Activated CD8-positive, alpha-beta memory T cell treated with anti-CD3 and anti-CD28 coated beads, Interleukin-2, amount 10 ng/mL, durations not matched to agents 7 days and 5 days (primary cell): ENCODE results near the gene KIF21A. TPM values are rescaled to one million over a fixed set of nuclear protein-coding genes. Genes with fewer than 3 reads are reported as not detected.
"Not testable (repeated sequence)": the region's sequence is repeated elsewhere in the genome, so short reads cannot be mapped to it uniquely, and the experiment has no call there.

ENCODE experiments used
- ATAC-seq: fragments of 150-1000 bp; cut with Tn5 transposase; one replicate; pipeline ENCODE4 v1.10.0; 2021; ENCODE audit warnings: moderate library complexity
- CTCF ChIA-PET: fragments of 350-600 bp; sonication (Branson Sonifier 250); formaldehyde crosslinking; loops from one replicate; lab custom pipeline; 2021; ENCODE audit warnings: antibody characterized with exemption; lab: Charles Lee
- DNase-seq: peaks from one replicate; pipeline ENCODE4 v3.0.0-alpha.2; 2020
- H3K27ac Mint-ChIP-seq: one replicate; pipeline ENCODE4 v1.8.0; 2021; ENCODE audit warnings: mild to moderate bottlenecking, mixed read lengths
- H3K27me3 Mint-ChIP-seq: one replicate; pipeline ENCODE4 v1.8.0; 2021; ENCODE audit warnings: mixed read lengths
- H3K36me3 Mint-ChIP-seq: one replicate; pipeline ENCODE4 v1.8.0; 2021; ENCODE audit warnings: mild to moderate bottlenecking, mixed read lengths
- H3K4me1 Mint-ChIP-seq: one replicate; pipeline ENCODE4 v1.8.0; 2021; ENCODE audit warnings: mixed read lengths
- H3K4me3 Mint-ChIP-seq: one replicate; pipeline ENCODE4 v1.8.0; 2021; ENCODE audit warnings: mild to moderate bottlenecking, moderate library complexity, mixed read lengths
- H3K9me3 Mint-ChIP-seq: one replicate; pipeline ENCODE4 v1.8.0; 2022; ENCODE audit warnings: low read depth, mixed read lengths
- total RNA-seq, 2 experiments: library from RNA; stranded (reverse); gene quantifications; one replicate each; pipeline ENCODE4 v1.2.3, GENCODE V29; 2021

Gene KIF21A, protein sequence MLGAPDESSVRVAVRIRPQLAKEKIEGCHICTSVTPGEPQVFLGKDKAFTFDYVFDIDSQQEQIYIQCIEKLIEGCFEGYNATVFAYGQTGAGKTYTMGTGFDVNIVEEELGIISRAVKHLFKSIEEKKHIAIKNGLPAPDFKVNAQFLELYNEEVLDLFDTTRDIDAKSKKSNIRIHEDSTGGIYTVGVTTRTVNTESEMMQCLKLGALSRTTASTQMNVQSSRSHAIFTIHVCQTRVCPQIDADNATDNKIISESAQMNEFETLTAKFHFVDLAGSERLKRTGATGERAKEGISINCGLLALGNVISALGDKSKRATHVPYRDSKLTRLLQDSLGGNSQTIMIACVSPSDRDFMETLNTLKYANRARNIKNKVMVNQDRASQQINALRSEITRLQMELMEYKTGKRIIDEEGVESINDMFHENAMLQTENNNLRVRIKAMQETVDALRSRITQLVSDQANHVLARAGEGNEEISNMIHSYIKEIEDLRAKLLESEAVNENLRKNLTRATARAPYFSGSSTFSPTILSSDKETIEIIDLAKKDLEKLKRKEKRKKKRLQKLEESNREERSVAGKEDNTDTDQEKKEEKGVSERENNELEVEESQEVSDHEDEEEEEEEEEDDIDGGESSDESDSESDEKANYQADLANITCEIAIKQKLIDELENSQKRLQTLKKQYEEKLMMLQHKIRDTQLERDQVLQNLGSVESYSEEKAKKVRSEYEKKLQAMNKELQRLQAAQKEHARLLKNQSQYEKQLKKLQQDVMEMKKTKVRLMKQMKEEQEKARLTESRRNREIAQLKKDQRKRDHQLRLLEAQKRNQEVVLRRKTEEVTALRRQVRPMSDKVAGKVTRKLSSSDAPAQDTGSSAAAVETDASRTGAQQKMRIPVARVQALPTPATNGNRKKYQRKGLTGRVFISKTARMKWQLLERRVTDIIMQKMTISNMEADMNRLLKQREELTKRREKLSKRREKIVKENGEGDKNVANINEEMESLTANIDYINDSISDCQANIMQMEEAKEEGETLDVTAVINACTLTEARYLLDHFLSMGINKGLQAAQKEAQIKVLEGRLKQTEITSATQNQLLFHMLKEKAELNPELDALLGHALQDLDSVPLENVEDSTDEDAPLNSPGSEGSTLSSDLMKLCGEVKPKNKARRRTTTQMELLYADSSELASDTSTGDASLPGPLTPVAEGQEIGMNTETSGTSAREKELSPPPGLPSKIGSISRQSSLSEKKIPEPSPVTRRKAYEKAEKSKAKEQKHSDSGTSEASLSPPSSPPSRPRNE (N-terminal part only)
- 10 to 100 TPM; 22.8 to 33.6 TPM for total RNA-seq

DNA sequence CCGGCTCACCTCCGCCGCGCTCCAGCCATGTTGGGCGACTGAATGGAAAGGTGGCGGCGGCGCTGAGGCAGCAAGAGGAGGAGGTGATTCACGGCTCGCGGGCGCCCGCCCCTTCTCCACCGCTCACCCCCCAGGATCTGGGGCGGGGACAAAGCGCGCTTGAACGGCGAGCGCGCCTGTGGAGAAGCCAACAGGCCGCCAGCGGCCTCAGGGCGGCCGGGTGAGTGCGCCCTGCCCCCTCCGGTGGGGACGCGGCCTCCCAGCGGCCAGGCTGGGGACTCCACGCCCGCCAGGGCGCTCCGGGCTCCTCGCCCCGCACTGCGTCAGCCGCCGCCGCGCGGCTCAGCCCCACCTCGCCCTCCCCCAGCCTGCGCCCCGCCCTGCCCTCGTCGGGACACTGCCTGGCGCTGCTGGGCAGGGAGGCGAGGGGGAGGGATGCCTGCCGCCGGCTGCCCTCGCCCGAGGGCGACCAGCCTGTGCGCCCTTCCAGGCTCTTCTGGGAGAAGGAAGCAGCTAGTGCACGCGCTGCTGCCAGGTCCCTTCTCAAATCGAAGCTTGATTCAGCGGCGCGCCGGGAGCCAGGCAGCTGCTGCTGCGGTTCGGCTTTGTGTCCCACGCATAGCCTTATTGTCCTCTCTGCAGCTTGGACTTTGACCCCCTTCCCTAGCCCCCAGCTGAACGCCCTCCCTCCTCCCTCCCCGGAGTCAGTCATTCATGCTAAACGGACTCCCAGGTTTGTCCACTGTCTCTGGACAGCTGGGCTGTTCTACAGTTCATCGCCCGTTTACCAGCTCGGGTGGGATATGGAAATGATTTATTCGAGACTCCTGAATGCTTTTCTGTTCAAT is at the start of gene KIF21A:
Gene KIF21A (minus strand): TSS at position 40 of the 848 bp plus-strand sequence. CDS start 150 bp downstream, outside the sequence.
- Mint-ChIP-seq H3K27me3 (no peaks in the 10 kb centered on the region), H3K4me1 (peaks cover 28% of the 10 kb centered on the region), H3K27ac (peak within 1 kb of the TSS; percentile 93), H3K4me3 (peak within 1 kb of the TSS; percentile 83), H3K9me3 (no peaks in the 10 kb centered on the region), H3K36me3 (peaks cover 1% of the 10 kb centered on the region)
- ATAC-seq (peak; percentile 94), DNase-seq (peak; percentile 93)
- CTCF ChIA-PET: interaction anchor here (0.8 to 2.9 kb wide), 9 partner anchors 9 to 249 kb away, joined by 3 to 17 read pairs (median 5); partner anchors contain the start of gene ABCD2

- Mint-ChIP-seq H3K27me3 (no peaks in the 10 kb centered on the region), H3K36me3 (peaks cover 2% of the 10 kb centered on the region), H3K9me3 (peaks cover 4% of the 10 kb centered on the region), H3K4me1 (no peaks in the 10 kb centered on the region), H3K4me3 (no peak overlapping the region), H3K27ac (no peak overlapping the region)
- ATAC-seq: no peak
- CTCF ChIA-PET: no interaction called here
- no peak for DNase-seq
Measured at GRCh38 chr12:39490500-39491282, 47.8 kb upstream of the KIF21A start.

- Mint-ChIP-seq H3K9me3 (peaks cover 4% of the 10 kb centered on the region), H3K4me3 (no peak overlapping the region), H3K4me1 (no peaks in the 10 kb centered on the region), H3K27me3 (no peaks in the 10 kb centered on the region), H3K36me3 (peaks cover 5% of the 10 kb centered on the region), H3K27ac (no peak overlapping the region)
- CTCF ChIA-PET: no interaction called here
- ATAC-seq (no peak), DNase-seq (no peak)
Measured at GRCh38 chr12:39483597-39483996, 40.7 kb upstream of the KIF21A start.

DNA sequence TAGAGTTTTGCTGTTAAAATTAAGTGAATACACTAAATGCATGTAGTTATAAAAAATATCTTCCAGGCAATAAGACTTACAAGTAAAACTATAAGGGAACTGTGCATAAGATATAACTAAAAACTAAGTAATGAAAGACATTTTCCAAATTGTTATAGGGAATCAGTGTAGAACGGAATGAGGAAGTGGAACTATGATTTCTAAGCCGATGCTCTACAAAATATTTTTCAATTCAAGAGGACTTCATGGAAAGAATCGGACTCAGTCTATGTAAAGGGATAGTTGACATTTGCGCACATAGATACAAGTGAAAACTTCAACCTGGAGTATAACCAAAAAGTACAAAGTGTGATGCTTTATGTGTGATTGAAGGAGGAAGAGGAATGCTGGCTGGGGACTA is 40.1 kb upstream of the KIF21A start:
- H3K4me3 Mint-ChIP-seq: no peak overlapping the region

DNA sequence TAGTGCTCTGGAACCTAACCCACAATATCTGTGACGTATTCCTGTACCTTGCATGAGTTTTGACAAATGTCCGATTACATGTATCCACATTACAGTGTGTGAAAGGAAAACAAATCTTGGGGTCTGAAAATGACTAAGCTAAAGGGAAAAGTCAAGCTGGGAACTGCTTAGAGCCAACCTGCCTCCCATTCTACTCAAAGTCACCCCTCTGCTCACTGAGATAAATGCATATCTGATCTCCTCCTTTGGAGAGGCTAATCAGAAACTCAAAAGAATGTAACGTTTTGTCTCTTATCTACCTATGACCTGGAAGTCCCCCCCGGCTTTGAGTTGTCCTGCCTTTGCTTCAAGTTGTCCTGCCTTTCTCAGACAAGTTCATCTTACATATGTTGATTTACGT is 34.0 kb upstream of the KIF21A start:
- CTCF ChIA-PET: no interaction called here
- Mint-ChIP-seq H3K9me3 (peaks cover 8% of the 10 kb centered on the region), H3K4me1 (no peaks in the 10 kb centered on the region), H3K36me3 (peaks cover 13% of the 10 kb centered on the region), H3K4me3 (no peak overlapping the region), H3K27me3 (no peaks in the 10 kb centered on the region), H3K27ac (no peak overlapping the region)
- DNase-seq (no peak), ATAC-seq (no peak)

More for the DNA sequence above, 40.1 kb upstream of the KIF21A start:
- Mint-ChIP-seq H3K9me3 (peaks cover 5% of the 10 kb centered on the region), H3K27ac (no peak overlapping the region), H3K4me1 (no peaks in the 10 kb centered on the region), H3K27me3 (no peaks in the 10 kb centered on the region), H3K36me3 (peaks cover 10% of the 10 kb centered on the region)
- CTCF ChIA-PET: no interaction called here
- ATAC-seq (no peak), DNase-seq (no peak)

GRCh38 chr12:39476121-39476520 is 33.2 kb upstream of the KIF21A start:
- no peaks in the 10 kb centered on the region for H3K4me1 Mint-ChIP-seq

GRCh38 chr12:39475136-39475535 is 32.2 kb upstream of the KIF21A start:
- DNase-seq, H3K4me3 Mint-ChIP-seq, CTCF ChIA-PET, ATAC-seq, H3K9me3 Mint-ChIP-seq, H3K27ac Mint-ChIP-seq, H3K27me3 Mint-ChIP-seq, H3K4me1 Mint-ChIP-seq: not testable (repeated sequence)
- H3K36me3 Mint-ChIP-seq: peaks cover 15% of the 10 kb centered on the region

More at GRCh38 chr12:39476121-39476520, 33.2 kb upstream of the KIF21A start:
- Mint-ChIP-seq H3K9me3 (peaks cover 8% of the 10 kb centered on the region), H3K27me3 (no peaks in the 10 kb centered on the region), H3K27ac (no peak overlapping the region), H3K36me3 (peaks cover 13% of the 10 kb centered on the region), H3K4me3 (no peak overlapping the region)
- ATAC-seq: no peak
- DNase-seq: no peak
- CTCF ChIA-PET: no interaction called here

DNA sequence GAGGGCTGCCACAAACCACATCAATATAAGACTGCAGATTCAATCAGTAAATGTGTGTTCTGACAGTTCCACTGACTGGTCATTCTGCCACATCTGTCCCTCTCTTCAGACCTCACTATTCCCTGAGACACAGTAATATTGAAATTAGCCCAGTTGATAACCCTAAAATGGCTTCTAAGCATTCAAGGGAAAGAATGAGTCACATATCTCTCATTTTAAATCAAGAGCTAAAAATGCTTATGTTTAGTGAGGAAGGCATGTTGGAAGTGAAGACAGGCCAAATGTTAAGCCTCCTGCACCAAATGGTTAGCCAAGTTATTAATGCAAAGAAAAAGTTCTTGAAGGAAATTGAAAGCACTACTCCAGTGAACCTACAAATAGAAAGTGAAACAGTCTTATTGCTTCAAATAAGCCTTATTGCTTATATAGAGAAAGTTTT is 24.5 kb upstream of the KIF21A start:
- peak overlapping the region; percentile 83 for H3K27ac Mint-ChIP-seq
- peaks cover 16% of the 10 kb centered on the region for H3K4me1 Mint-ChIP-seq
- CTCF ChIA-PET: no interaction called here
- peak; percentile 91 for ATAC-seq
- H3K9me3 Mint-ChIP-seq: no peaks in the 10 kb centered on the region
- H3K27me3 Mint-ChIP-seq: no peaks in the 10 kb centered on the region
- DNase-seq: peak; percentile 43
- peak overlapping the region; percentile 53 for H3K4me3 Mint-ChIP-seq
- peaks cover 14% of the 10 kb centered on the region for H3K36me3 Mint-ChIP-seq

DNA sequence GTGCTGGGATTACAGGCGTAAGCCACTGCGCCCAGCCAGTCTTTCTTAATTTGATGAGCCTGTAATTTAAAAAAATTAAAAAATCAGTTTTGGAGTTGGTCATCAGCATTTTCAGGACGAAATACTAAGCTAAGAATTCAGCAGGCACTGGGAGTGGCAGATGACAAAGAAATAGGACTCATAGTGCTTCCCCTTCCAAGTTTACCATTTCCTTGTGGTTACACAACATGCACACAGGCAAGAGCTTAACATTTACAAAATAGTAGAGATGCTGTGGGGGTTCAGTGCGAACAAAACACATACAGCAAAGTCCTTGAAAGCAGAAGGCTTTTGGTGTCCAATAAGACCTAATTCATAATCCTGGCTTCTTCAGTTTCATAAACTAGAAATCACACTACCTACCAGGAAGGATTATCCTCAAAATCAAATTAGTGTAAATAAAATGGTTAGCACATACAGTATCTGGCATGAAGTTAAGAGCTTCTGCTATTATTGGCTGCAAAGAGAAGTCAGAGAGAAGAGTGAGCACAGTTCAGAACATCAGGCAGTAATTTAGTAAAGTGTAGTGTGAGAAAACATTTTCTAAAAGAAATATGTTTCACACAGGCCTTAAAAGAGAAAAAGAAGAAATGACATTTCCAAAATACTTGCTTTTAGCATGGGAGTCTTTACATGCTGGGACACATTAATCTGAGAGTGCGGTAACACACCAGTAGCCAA is 22.2 kb upstream of the KIF21A start:
- no peak for DNase-seq
- Mint-ChIP-seq H3K27ac (no peak overlapping the region), H3K27me3 (no peaks in the 10 kb centered on the region), H3K4me1 (peaks cover 16% of the 10 kb centered on the region), H3K9me3 (no peaks in the 10 kb centered on the region), H3K36me3 (peaks cover 13% of the 10 kb centered on the region), H3K4me3 (no peak overlapping the region)
- no peak for ATAC-seq
- CTCF ChIA-PET: no interaction called here

GRCh38 chr12:39461059-39461458 is 18.1 kb upstream of the KIF21A start:
- Mint-ChIP-seq H3K27ac (no peak overlapping the region), H3K4me3 (no peak overlapping the region), H3K9me3 (no peaks in the 10 kb centered on the region), H3K36me3 (no peaks in the 10 kb centered on the region), H3K27me3 (no peaks in the 10 kb centered on the region), H3K4me1 (no peaks in the 10 kb centered on the region)
- CTCF ChIA-PET: no interaction called here
- ATAC-seq: no peak
- no peak for DNase-seq

DNA sequence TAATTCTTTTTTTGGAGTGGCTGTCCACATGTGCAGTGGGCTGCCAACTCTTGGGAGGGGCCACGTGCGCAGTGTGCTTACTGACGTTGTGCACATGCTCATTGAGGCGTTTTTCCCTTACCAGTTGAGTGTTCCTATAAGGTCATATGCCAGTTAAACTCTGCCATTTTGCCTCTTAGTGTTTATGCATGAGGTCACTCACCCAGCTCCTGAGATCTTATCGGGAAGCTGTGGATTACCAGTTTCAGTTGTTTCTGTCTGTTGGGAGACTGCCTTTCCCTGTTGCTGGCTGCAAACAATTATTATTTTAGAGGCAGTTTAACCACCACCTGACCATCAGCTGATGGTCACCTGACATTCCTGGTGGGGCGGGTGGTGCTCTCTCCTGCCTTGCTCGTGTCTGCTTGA is 16.1 kb upstream of the KIF21A start:
- Mint-ChIP-seq H3K27me3 (no peaks in the 10 kb centered on the region), H3K4me1 (no peaks in the 10 kb centered on the region), H3K9me3 (no peaks in the 10 kb centered on the region), H3K4me3 (no peak overlapping the region), H3K36me3 (no peaks in the 10 kb centered on the region), H3K27ac (no peak overlapping the region)
- DNase-seq (no peak), ATAC-seq (no peak)
- CTCF ChIA-PET: no interaction called here
